Heart left ventricle (tissue), 16 donors: ENCODE measurements around the gene RCC1. TPM values are rescaled to one million over a fixed set of nuclear protein-coding genes. Genes with fewer than 3 reads are reported as not detected.
"Not testable (repeated sequence)": the region's sequence is repeated elsewhere in the genome, so short reads cannot be mapped to it uniquely, and the experiment has no call there.

Experiments used
- ATAC-seq, 4 donors: fragments of 200-7000 bp; cut with Tn5 transposase; one replicate each; pipeline ENCODE4 v1.9.1; 2020 to 2022; ENCODE audit warnings: moderate library complexity in 4 of 4, mild to moderate bottlenecking in 3 of 4, moderate number of reproducible peaks in 1 of 4
- DNase-seq, 5 donors: peaks; one replicate each; pipeline ENCODE4 v3.0.0-alpha.2; 2020
- H3K27ac ChIP-seq, 12 donors: fragments of 200-600 bp; sonication (generic) in 4 of 12; one replicate each; pipeline versions ENCODE4 v1.5.0 to v1.8.0; 2016 to 2022; ENCODE audit warnings: mild to moderate bottlenecking in 2 of 12
- H3K27me3 ChIP-seq, 9 donors: fragments of 200-600 bp; sonication (generic) in 2 of 9; one replicate each; pipeline versions ENCODE4 v1.5.1 to v1.8.0; 2016 to 2022; ENCODE audit warnings: mild to moderate bottlenecking in 3 of 9
- H3K36me3 ChIP-seq, 9 donors: fragments of 200-600 bp; sonication (generic) in 2 of 9; one replicate each; pipeline versions ENCODE4 v1.5.0 to v1.8.0; 2018 to 2022; ENCODE audit warnings: mild to moderate bottlenecking in 2 of 9
- H3K4me1 ChIP-seq, 12 donors: fragments of 200-600 bp; sonication (generic) in 4 of 12; one replicate each; pipeline versions ENCODE4 v1.5.0 to v1.8.0; 2016 to 2022; ENCODE audit warnings: mild to moderate bottlenecking in 3 of 12
- H3K4me3 ChIP-seq, 12 donors: fragments of 200-600 bp; sonication (generic) in 4 of 12; one replicate each; pipeline versions ENCODE4 v1.5.0 to v1.8.0; 2017 to 2022; ENCODE audit warnings: mild to moderate bottlenecking in 9 of 12, moderate library complexity in 4 of 12
- H3K9me3 ChIP-seq, 12 donors: fragments of 200-600 bp; sonication (generic) in 4 of 12; one replicate each; pipeline versions ENCODE4 v1.5.0 to v1.8.0; 2016 to 2022; ENCODE audit warnings: mild to moderate bottlenecking in 1 of 12
- CTCF ChIP-seq, 12 donors: fragments of 200-600 bp; sonication (generic) in 4 of 12; IDR thresholded peaks; one replicate each; pipeline versions ENCODE4 v1.5.0 to v1.8.0; 2018 to 2022; ENCODE audit warnings: antibody characterized with exemption in 12 of 12, mild to moderate bottlenecking in 5 of 12
- POLR2A ChIP-seq, 2 donors: fragments of 450-650 bp; IDR thresholded peaks; one replicate each; pipeline ENCODE4 v1.6.1; 2017; ENCODE audit warnings: antibody characterized with exemption in 2 of 2, mild to moderate bottlenecking in 2 of 2, moderate library complexity in 2 of 2
- WGBS, 4 donors: extraction: QIAGEN DNeasy Blood & Tissue Kit in 2 of 4; methylation state at CpG; one replicate each; pipeline versions ENCODE4 v1.1.5 to v1.1.7; 2013 to 2018; 5-methylcytosine and 5-hydroxymethylcytosine counted together
- intact Hi-C, 10 donors: fragments of 100-400 bp; cut with DNase I; formaldehyde crosslinking; loops; one replicate each; pipeline versions ENCODE4 v1.11.1 to v1.14.2; 2022
- polyA plus RNA-seq, 2 donors: library from polyadenylated mRNA; stranded (reverse); fragments of 200-250 nt; gene quantifications; one replicate each; pipeline ENCODE4 v1.2.3, GENCODE V29; 2013
- total RNA-seq, 9 donors: library from RNA; depleted of rRNA in 2 of 9; stranded (reverse); fragments of >200 nt in 2 of 9; fragmentation: NEBNext Ultra II Directional in 3 of 9; extraction: Animal tissue kit (Norgen Biotek cat#: 25700) in 3 of 9; gene quantifications; one replicate each; pipeline versions ENCODE4 v1.1.0 to v1.2.4, GENCODE V29; 2016 to 2023
- donor health status: ischemic (EF 13 %, LVEDD 7.1; RV severe dilation, severe dysfunction).
- donor health status: healthy with polysubstance abuse.
- donor health status: DM: no; HTN: yes; CAD: no.
- donor health status: DM: no; HTN: no; CAD: no.
- donor health status: ischemic (EF 25% LVEDD 6.9; RV normal size, moderate dysfunction).
- donor health status: ischemic (EF 25% LVEDD 5.7; RV mildly dilated, moderate dysfunction).
- donor health status: healthy.
- donor health status: DM: yes; HTN: yes; CAD: no.
- donor health status: ischemic (EF 35%, LVEDD 5.7; RV mildly dilated, moderate dysfunction).
- donor health status: nonischemic (EF 11% LVEDD 7.7; RV severe dilation, severe dysfunction).
- donor health status: DM: yes; HTN: yes; CAD: no.
- donor health status: PGD.
- donor health status: ischemic (EF 29% LVEDD 5.4; RV normal size, mild dysfunction).
- donor health status: nonischemic (EF 23%, LVEDD 6.1; RV moderate dilation, normal function).

Gene RCC1
- total and polyA plus RNA-seq, 11 donors, result 2.4 to 24.1 (median 5.0) TPM

- Histone ChIP-seq H3K4me1 (peaks cover 2 to 46% (median 34%) of the 10 kb centered on the region in 12 donors), H3K27ac (peak overlapping the region; percentile 3 to 77 (median 70)), H3K36me3 (peaks cover 0 to 38% (median 28%) of the 10 kb centered on the region in 9 donors), H3K9me3 (no peaks in the 10 kb centered on the region), H3K27me3 (no peaks in the 10 kb centered on the region), H3K4me3 (no peak overlapping the region)
- intact Hi-C loops, result loop anchor here in 3 of 10 donors (5.0 kb wide), 1 partner anchor 46 kb away; no protein-coding TSS in a partner anchor
- ATAC-seq (peak; percentile 46 to 65 (median 62)), DNase-seq (peak in 1 of 5 donors; percentile 22)
- 52 to 67% (median 65%) methylated on average over 7 of the region's 7 CpGs for WGBS, 4 donors
- no peak for TF ChIP-seq CTCF (IDR thresholded peaks at IDR 0.05)
- TF ChIP-seq POLR2A (IDR thresholded peaks at IDR 0.05), result no peak
Observed at GRCh38 chr1:28458237-28459228, 47.3 kb upstream of the RCC1 start.

- intact Hi-C loops, result loop anchor here in 1 of 10 donors (10.0 kb wide), 1 partner anchor 52 kb away; no protein-coding TSS in a partner anchor
- no peaks in the 10 kb centered on the region for H3K9me3 ChIP-seq
- H3K36me3 ChIP-seq, result peaks cover 0 to 76% (median 55%) of the 10 kb centered on the region in 9 donors
- DNase-seq (no peak), ATAC-seq (no peak)
- H3K4me3 ChIP-seq, result no peak overlapping the region
- peaks cover 0 to 3% (median 0%) of the 10 kb centered on the region in 12 donors for H3K4me1 ChIP-seq
- no peak overlapping the region for H3K27ac ChIP-seq
- H3K27me3 ChIP-seq, result no peaks in the 10 kb centered on the region
- TF ChIP-seq POLR2A (IDR thresholded peaks at IDR 0.05) (no peak), CTCF (IDR thresholded peaks at IDR 0.05) (no peak)
- 92 to 97% (median 94%) methylated on average over 3 of the region's 3 CpGs for WGBS, 4 donors
Observed at GRCh38 chr1:28466226-28466778, 39.5 kb upstream of the RCC1 start.

GRCh38 chr1:28470146-28470545 is 35.7 kb upstream of the RCC1 start:
- intact Hi-C loops, result loop anchor here in 7 of 10 donors (5.0 kb wide), 3 partner anchors 58 to 113 kb away; no protein-coding TSS in a partner anchor
- Histone ChIP-seq H3K4me3 (no peak overlapping the region), H3K9me3 (no peaks in the 10 kb centered on the region), H3K4me1 (peaks cover 0 to 6% (median 0%) of the 10 kb centered on the region in 12 donors), H3K27me3 (no peaks in the 10 kb centered on the region), H3K36me3 (peaks cover 0 to 82% (median 46%) of the 10 kb centered on the region in 9 donors), H3K27ac (no peak overlapping the region)
- TF ChIP-seq POLR2A (IDR thresholded peaks at IDR 0.05), result no peak
- TF ChIP-seq CTCF (IDR thresholded peaks at IDR 0.05), result no peak
- WGBS, 4 donors, result 73 to 100% (median 96%) methylated on average over 2 of the region's 2 CpGs
- DNase-seq (no peak), ATAC-seq (no peak)

GRCh38 chr1:28479497-28479896 is 26.3 kb upstream of the RCC1 start:
- H3K4me3 ChIP-seq, H3K4me1 ChIP-seq, intact Hi-C loops, DNase-seq, H3K27me3 ChIP-seq, ATAC-seq, H3K27ac ChIP-seq, H3K9me3 ChIP-seq: not testable (repeated sequence)
- H3K36me3 ChIP-seq, result peaks cover 2 to 100% (median 92%) of the 10 kb centered on the region in 9 donors
- WGBS, 4 donors, result 95 to 97% (median 96%) methylated on average over 13 of the region's 13 CpGs
